ENCODE measurements around the gene KLRC4.

DNA sequence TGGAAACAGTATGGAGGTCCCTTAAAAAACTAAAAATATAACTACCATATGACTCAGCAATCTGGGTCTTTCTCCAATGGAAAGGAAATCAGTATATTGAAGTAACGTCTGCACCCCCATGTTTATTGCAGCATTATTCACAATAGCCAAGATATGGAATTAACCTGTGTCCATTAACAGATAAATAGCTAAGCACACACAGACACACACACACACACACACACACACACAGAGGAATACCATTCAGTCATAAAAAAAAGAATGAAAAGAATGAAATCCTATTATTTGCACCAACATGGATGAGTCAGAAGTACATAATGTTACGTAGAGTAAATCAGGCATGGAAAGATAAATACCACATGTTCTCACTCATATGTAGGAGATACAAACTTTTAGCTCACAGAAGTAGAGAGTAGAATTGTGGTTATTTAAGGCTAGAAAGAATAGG is 24.4 kb downstream of the KLRC4 start:
- TF ChIP-seq, protein P1, sequence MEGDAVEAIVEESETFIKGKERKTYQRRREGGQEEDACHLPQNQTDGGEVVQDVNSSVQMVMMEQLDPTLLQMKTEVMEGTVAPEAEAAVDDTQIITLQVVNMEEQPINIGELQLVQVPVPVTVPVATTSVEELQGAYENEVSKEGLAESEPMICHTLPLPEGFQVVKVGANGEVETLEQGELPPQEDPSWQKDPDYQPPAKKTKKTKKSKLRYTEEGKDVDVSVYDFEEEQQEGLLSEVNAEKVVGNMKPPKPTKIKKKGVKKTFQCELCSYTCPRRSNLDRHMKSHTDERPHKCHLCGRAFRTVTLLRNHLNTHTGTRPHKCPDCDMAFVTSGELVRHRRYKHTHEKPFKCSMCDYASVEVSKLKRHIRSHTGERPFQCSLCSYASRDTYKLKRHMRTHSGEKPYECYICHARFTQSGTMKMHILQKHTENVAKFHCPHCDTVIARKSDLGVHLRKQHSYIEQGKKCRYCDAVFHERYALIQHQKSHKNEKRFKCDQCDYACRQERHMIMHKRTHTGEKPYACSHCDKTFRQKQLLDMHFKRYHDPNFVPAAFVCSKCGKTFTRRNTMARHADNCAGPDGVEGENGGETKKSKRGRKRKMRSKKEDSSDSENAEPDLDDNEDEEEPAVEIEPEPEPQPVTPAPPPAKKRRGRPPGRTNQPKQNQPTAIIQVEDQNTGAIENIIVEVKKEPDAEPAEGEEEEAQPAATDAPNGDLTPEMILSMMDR (IDR thresholded peaks at IDR 0.05; ENCODE audit: low read depth, low read length): no peak
- no peak for TF ChIP-seq EZH2phosphoT487 (IDR thresholded peaks at IDR 0.05; ENCODE audit: low read depth)

Data from OCI-LY3 (cell line).